ENCODE measurements around the gene PFKL. TPM values are rescaled to one million over a fixed set of nuclear protein-coding genes. Genes with fewer than 3 reads are reported as not detected.

The PFKL gene
- polyA plus RNA-seq, 1 donor (not counting 4 experiments of a cell fraction or from before 2014, with no cell fraction given), result 46.6 TPM

DNA sequence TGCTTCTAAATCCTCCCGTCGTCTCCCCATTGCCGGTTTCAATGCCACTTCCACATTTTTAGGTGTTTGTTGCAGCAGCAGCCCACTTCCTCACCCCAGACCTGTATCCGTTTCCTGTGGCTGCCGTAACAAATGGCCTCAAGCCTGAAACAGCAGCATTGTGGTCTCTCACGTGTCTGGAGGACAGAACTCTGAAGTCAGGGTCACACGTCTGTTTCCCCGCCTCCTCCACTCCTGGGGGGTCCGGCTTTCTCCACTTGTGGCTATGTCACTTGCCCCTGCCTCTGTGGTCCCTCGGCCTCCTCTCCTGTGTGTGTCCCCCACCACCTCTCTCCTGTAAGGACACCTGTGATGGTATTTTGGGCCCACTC is 75.4 kb downstream of the PFKL start:
- FAIRE-seq (no peak), DNase-seq (ENCODE audit: low read depth, low spot score) (no peak)
- Histone ChIP-seq H3K27ac (ENCODE audit: control insufficient read depth, insufficient read depth, low read length) (no peak overlapping the region), H2AFZ (ENCODE audit: control insufficient read depth, low read length) (no peak overlapping the region), H3K9me1 (ENCODE audit: control insufficient read depth, extremely low read depth, insufficient read depth, low read length) (no peaks in the 10 kb centered on the region), H3K4me3 (ENCODE audit: control insufficient read depth in 2 of 3, extremely low read depth in 1 of 3, insufficient read depth in 2 of 3, low read depth in 1 of 3, low read length in 3 of 3) (no peak overlapping the region), H3K4me1 (ENCODE audit: control insufficient read depth, extremely low read depth, insufficient read depth, low read length) (no peaks in the 10 kb centered on the region), H3K79me2 (ENCODE audit: control insufficient read depth, insufficient read depth, low read length) (no peaks in the 10 kb centered on the region), H3K4me2 (ENCODE audit: control insufficient read depth, extremely low read depth, insufficient read depth, low read depth, low read length) (no peak overlapping the region), H4K20me1 (ENCODE audit: control insufficient read depth, extremely low read depth, insufficient read depth, low read length) (no peaks in the 10 kb centered on the region), H3K27me3 (ENCODE audit: control insufficient read depth, extremely low read depth, insufficient read depth, low read length) (peaks cover 10% of the 10 kb centered on the region), H3K9me3 (ENCODE audit: control insufficient read depth, low read depth, low read length) (no peaks in the 10 kb centered on the region), H3K9ac (ENCODE audit: control insufficient read depth, extremely low read depth, insufficient read depth, low read length) (no peak overlapping the region), H3K36me3 (ENCODE audit: control insufficient read depth in 2 of 2, extremely low read depth in 1 of 2, insufficient read depth in 2 of 2, low read length in 2 of 2) (no peaks in the 10 kb centered on the region)
- dilution Hi-C loops (cut with MboI; ENCODE audit: extremely low pct_ligation_motif_present, low sequenced_read_pairs), result no loop called here
- TF ChIP-seq EZH2 (IDR thresholded peaks at IDR 0.05; ENCODE audit: low read length) (no peak), CTCF (optimal IDR thresholded peaks at IDR 0.05 in 1 of 3, IDR thresholded peaks at IDR 0.05 in 1 of 3, conservative IDR thresholded peaks at IDR 0.05 in 1 of 3; ENCODE audit: extremely low read depth in 1 of 3, insufficient read depth in 2 of 3, low read length in 3 of 3) (no peak)

DNA sequence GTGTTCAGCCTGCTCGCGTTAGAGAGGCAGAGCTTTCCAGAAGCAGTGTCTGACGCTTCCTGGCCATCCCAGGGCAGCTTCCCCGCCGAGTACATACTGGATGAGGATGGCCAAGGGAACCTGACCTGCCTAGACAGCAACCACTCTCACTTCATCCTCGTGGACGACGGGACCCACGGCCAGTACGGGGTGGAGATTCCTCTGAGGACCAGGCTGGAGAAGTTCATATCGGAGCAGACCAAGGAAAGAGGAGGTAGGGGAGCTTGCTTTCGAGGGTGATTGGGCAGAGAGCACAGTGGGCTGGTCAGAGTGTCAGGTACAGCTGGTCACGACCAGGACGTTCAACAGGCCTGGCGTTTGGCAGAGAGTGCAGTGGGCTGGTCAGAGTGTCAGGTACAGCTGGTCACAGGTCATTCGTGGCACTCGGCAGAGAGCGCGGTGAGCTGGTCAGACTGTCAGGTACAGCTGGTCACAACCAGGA is 75.9 kb downstream of the PFKL start:
- dilution Hi-C loops (cut with MboI; ENCODE audit: extremely low pct_ligation_motif_present, low sequenced_read_pairs), result no loop called here
- no peak for TF ChIP-seq EZH2 (IDR thresholded peaks at IDR 0.05; ENCODE audit: low read length)
- TF ChIP-seq CTCF (optimal IDR thresholded peaks at IDR 0.05 in 1 of 3, IDR thresholded peaks at IDR 0.05 in 1 of 3, conservative IDR thresholded peaks at IDR 0.05 in 1 of 3; ENCODE audit: extremely low read depth in 1 of 3, insufficient read depth in 2 of 3, low read length in 3 of 3), result no peak

More for the DNA sequence above, 75.9 kb downstream of the PFKL start:
- Histone ChIP-seq H3K4me3 (ENCODE audit: control insufficient read depth in 2 of 3, extremely low read depth in 1 of 3, insufficient read depth in 2 of 3, low read depth in 1 of 3, low read length in 3 of 3) (no peak overlapping the region), H3K4me1 (ENCODE audit: control insufficient read depth, extremely low read depth, insufficient read depth, low read length) (no peaks in the 10 kb centered on the region), H4K20me1 (ENCODE audit: control insufficient read depth, extremely low read depth, insufficient read depth, low read length) (no peaks in the 10 kb centered on the region), H3K9me3 (ENCODE audit: control insufficient read depth, low read depth, low read length) (no peaks in the 10 kb centered on the region), H3K27ac (ENCODE audit: control insufficient read depth, insufficient read depth, low read length) (no peak overlapping the region), H3K36me3 (ENCODE audit: control insufficient read depth in 2 of 2, extremely low read depth in 1 of 2, insufficient read depth in 2 of 2, low read length in 2 of 2) (no peaks in the 10 kb centered on the region), H3K9ac (ENCODE audit: control insufficient read depth, extremely low read depth, insufficient read depth, low read length) (no peak overlapping the region), H3K27me3 (ENCODE audit: control insufficient read depth, extremely low read depth, insufficient read depth, low read length) (peaks cover 5% of the 10 kb centered on the region), H3K79me2 (ENCODE audit: control insufficient read depth, insufficient read depth, low read length) (no peaks in the 10 kb centered on the region), H2AFZ (ENCODE audit: control insufficient read depth, low read length) (no peak overlapping the region), H3K9me1 (ENCODE audit: control insufficient read depth, extremely low read depth, insufficient read depth, low read length) (no peaks in the 10 kb centered on the region), H3K4me2 (ENCODE audit: control insufficient read depth, extremely low read depth, insufficient read depth, low read depth, low read length) (no peak overlapping the region)
- FAIRE-seq, result no peak
- no peak for DNase-seq (ENCODE audit: low read depth, low spot score)

Measured in keratinocyte (primary cell).